ENCODE data around the gene CATSPER2. TPM values are rescaled to one million over a fixed set of nuclear protein-coding genes. Genes with fewer than 3 reads are reported as not detected.
"Not testable (repeated sequence)": the region's sequence is repeated elsewhere in the genome, so short reads cannot be mapped to it uniquely, and the experiment has no call there.

Gene CATSPER2
- total RNA-seq, 2 donors from 2014 or later = 3.5 to 10.1 TPM

- H3K9me3 ChIP-seq; H3K27ac ChIP-seq; H3K36me3 ChIP-seq; DNase-seq (ENCODE audit: low spot score); H3K4me1 ChIP-seq (replicated peaks); H3K27me3 ChIP-seq (replicated peaks; ENCODE audit: insufficient read depth); H3K4me3 ChIP-seq; intact Hi-C loops (cut with DNase I): not testable (repeated sequence)
- WGBS = no CpG with 5 or more reads among the region's 54 CpGs
Observed at GRCh38 chr15:43589778-43590466, 58.7 kb downstream of the CATSPER2 start, which contains the start of gene PPIP5K1. TSS of gene PPIP5K1 (minus strand) at chr15:43590208. CDS start at chr15:43584504, 5,704 bp downstream.

Small RNAs within 50 kb of the gene (small RNA-seq; reads per million reads assigned to genes)
- gene PDIA3P2 (0 reads per million in 2 donors), gene RNU6-554P (0 reads per million in 2 donors), gene RNU6-610P (0 reads per million in 2 donors)

Other genes with a start within 250 kb of the CATSPER2 start
- 10 to 100 TPM; 36.3 to 73.6 TPM for gene TP53BP1, start 155.7 kb downstream of the CATSPER2 start, total RNA-seq
- gene MAP1A, start 131.2 kb downstream of the CATSPER2 start, total RNA-seq = 10 to 100 TPM in 1 of 2 donors, 1 to 10 TPM in 1; 6.2 to 21.9 TPM
- 10 to 100 TPM; 19.0 to 58.4 TPM for gene PPIP5K1, start 58.6 kb downstream of the CATSPER2 start, total RNA-seq
- 10 to 100 TPM in 1 of 2 donors, 1 to 10 TPM in 1; 3.5 to 18.9 TPM for gene CKMT1B, start 54.8 kb downstream of the CATSPER2 start, total RNA-seq
- 1 to 10 TPM; 1.3 to 3.5 TPM for gene STRC, start 30.0 kb downstream of the CATSPER2 start, total RNA-seq
- 1 to 10 TPM; 4.6 to 4.8 TPM for gene CKMT1A, start 45.0 kb upstream of the CATSPER2 start, total RNA-seq
- 100 to 1,000 TPM; 172 to 432 TPM for gene PDIA3, start 97.6 kb upstream of the CATSPER2 start, total RNA-seq
- gene ELL3, start 128.1 kb upstream of the CATSPER2 start, total RNA-seq = 1 to 10 TPM; 4.7 to 7.7 TPM
- 1,000 to 10,000 TPM in 1 of 2 donors, 100 to 1,000 TPM in 1; 966 to 1,595 TPM for gene SERF2, start 143.5 kb upstream of the CATSPER2 start, total RNA-seq
- 1 to 10 TPM in 1 of 2 donors, not detected in 1; 3.9 TPM for gene SERINC4, start 151.4 kb upstream of the CATSPER2 start, total RNA-seq
- gene HYPK, start 151.8 kb upstream of the CATSPER2 start, total RNA-seq = 10 to 100 TPM; 10.9 to 19.9 TPM
- 10 to 100 TPM; 19.3 to 27.5 TPM for gene MFAP1, start 175.8 kb upstream of the CATSPER2 start, total RNA-seq
- gene WDR76, start 178.2 kb upstream of the CATSPER2 start, total RNA-seq = 1 to 10 TPM; 2.7 to 4.9 TPM

All from prostate gland (tissue), 2 donors.